HG03025 (cell line): Measurements from ENCODE around the gene SLC9A9.
"Not testable (repeated sequence)": the region's sequence is repeated elsewhere in the genome, so short reads cannot be mapped to it uniquely, and the experiment has no call there.

Source experiments
- ATAC-seq: cut with Tn5 transposase; IDR thresholded peaks from one replicate; pipeline ENCODE4 v1.9.1; 2021; ENCODE audit warnings: mild to moderate bottlenecking, moderate library complexity; ENCODE audit not compliant: unreplicated experiment, low FRiP score

The SLC9A9 gene

DNA sequence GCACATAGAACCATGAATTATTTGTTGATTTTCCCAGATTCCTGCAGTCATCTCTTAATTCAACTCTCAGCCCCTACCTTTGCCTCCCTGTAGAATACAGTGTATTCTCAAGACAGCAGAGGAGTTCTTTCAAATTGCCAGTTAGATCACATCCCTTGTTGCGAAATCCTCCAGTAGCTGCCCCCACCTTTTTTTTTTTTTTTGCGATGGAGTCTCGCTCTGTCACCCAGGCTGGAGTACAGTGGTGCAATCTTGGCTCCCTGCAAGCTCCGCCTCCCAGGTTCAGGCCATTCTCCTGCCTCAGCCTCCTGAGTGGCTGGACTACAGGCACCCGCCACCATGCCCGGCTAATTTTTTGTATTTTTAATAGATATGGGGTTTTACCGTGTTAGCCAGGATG, 417.0 kb downstream of the SLC9A9 start:
- ATAC-seq: not testable (repeated sequence)

DNA sequence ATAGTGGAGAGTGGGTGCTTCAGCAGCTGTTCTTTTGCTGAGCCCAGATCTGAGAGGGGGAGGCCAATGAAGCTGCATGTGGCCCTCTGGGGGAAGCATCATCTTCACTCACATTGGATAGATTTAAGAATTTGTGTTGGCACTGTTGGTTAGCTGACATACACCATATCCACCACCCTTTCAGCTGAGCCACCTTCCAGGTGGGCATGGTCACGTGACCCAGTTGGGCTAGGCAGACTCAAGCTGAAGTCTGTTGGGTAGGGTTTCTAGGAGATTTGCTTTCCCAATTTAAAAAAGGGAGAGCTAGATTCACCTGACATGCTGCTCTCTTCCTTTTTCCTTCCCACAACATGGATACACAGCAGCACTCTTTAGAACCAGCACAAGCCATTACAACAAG, 417.7 kb downstream of the SLC9A9 start:
- no peak for ATAC-seq

GRCh38 chr3:143429628-143430514, 418.4 kb downstream of the SLC9A9 start:
- ATAC-seq: peak; percentile 72

DNA sequence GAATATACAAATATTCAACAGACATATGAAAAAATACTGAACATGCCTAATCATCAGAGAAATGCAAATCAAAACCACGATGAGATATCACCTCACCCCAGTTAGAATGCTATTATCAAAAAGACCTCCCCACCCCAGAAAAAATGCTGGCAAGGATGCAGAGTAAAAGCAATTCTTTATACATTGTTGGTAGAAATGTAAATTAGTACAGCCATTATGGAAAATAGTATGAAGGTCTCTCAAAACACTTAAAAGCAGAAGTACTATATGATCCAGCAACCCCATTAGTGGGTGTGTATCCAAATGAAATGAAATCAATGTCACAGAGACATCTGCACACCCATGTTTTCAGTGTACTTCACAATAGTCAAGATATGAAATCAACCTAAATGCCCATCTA, 420.0 kb downstream of the SLC9A9 start:
- ATAC-seq: no peak

DNA sequence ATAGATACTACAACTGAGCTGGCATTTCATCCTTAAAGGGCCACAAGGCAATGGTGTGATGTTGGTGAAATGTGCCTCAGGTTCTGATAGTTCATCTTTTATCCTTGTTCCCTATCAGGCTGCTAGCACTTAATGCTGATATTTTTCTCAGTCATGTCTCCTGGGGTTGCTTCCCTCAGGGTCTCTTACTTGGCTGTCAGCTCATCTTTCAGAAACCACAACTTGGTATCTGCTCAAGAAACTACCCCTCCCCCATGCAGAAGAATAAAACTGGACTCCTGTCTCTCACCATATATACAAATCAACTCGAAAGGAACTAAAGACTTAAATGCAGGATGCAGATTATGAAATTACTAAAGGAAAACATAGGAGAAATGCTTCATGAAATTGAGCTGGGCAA, 420.6 kb downstream of the SLC9A9 start:
- ATAC-seq: no peak

DNA sequence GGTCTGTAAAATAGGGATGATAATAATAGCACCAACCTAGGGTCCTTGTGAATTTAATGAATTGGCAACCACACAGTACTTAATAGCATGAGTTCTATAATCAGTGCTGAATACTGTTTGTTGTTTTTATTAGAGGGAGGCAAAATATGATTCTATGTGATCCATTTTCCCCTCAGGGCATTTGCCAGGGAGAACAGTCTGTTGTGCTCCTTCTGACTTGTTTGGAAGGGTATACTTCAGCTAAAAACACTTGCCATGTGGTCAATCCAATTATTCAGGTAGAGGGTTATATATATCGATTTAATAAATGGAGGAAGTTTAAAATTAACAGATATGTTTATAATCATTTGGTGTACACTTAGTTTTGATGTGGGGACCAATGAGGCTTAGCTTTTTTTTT, 423.4 kb downstream of the SLC9A9 start:
- no peak for ATAC-seq

DNA sequence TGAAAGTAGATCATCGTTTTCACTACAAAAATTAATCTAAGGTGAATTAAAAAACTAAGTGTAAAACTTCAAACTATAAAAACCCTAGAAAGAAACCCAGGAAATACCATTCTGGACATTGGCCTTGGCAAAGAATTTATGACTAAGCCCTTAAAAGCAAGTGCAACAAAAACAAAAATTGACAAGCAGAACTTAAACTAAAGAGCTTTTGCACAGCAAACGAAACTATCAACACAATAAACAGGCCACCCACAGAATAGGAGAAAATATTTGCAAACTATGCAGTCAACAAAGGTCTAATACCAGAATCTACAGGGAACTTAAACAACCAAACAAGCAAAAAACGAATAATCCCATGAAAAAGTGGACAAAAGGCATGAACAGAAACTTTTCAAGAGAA, 426.7 kb downstream of the SLC9A9 start:
- no peak for ATAC-seq

DNA sequence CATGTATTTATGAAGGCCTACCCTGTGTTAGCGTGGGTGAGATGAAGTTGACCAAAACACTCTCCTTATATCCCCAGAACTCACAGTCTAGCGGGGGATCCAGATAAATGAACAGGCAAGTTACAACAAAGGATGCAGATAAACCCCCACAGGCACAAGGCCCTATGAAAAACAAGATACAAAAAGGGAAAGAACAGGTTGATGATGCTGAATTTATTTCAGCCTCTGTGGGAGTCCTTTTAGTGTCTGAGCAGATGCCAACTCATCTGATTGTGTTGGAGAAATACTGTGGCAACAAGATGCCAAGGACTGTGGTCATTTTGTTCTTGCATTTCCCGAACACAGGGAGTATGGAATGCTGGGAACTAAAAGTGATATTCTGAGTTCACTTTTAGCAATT, 428.7 kb downstream of the SLC9A9 start:
- ATAC-seq: no peak

DNA sequence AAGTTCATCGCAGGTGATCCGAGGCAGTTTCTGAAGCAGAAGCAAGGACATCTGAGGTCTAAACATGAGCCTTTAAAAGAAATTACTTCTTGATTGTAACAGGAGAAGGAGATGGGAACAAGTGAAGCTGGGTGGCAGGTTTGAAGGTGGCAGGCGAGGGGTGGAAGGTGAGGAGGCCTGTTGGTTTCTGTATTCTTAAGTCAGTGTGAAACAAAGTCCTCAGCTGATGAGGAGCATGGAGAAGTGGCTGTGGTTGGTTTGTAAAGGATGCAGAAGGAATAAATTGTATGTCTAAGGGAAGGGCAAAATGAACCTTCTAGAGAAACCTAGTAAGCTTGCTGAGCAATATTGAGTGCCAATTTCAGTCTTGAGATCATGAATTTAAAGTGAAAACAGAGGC, 429.9 kb downstream of the SLC9A9 start:
- ATAC-seq: no peak

DNA sequence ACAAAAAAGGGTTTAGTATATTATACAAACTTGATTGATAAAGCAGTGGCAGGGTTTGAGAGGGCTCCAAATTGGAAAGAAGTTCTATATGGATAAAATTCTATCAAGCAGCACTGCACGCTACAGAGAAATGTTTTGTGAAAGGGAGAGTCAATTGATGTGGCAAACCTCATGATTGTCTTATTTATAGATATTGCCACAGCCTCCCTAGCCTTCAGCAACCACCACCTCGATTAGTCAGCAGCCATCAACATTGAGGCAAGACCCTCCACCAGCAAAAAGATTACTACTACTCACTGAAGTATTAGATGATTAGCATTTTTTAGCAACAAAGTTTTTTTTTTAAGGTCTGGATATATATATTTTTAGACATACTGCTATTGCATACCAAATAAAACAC, 432.0 kb downstream of the SLC9A9 start:
- no peak for ATAC-seq

DNA sequence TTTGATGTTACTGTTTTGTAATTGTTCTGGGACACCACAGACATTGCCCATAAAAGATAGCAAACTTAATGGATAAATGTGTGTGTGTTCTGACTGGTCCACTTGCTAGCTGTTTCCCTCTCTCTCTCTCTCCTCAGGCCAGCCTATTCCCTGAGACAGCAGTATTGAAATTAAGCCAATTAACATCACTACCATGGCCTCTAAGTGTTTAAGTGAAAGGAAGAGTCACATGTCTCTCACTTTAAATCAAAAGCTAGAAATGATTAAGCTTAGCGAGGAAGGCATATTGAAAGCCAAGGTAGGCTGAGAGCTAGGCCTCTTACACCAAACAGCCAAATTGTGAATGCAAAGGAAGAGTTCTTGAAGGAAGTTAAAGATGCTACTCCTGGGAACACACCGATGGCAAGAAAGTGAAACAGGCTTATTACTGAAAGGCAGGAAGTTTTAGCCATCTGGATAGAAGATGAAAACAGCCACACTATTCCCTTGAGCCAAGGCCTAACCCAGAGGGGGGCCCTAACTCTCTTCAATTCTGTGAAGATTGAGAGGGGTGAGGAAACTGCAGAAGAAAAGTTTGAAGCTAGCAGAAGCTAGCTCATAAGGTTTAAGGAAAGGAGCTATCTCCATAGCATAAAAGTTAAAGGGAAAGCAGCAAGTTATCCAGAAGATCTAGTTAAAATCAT, 433.6 kb downstream of the SLC9A9 start:
- no peak for ATAC-seq

DNA sequence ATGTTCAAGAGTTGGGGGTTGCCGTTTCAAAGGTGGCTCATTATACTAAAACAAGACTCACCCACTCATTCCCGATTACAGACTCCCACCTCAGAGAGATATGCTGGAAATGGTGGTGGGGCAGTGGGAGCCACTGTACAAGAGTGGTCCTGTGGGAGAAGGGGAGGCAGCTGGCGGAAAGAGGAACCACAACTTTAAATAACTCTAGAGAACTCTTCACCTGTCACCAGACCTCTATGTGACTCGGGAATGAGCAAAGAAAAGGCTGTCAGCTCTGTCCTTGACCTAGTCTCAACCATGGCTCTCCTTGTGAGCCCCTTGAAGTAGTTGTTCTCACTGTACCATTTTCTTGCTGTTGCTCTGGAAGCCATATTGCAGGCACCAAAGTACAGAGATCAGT, 434.9 kb downstream of the SLC9A9 start:
- no peak for ATAC-seq

- no peak for ATAC-seq
These were observed 436.2 kb downstream of the SLC9A9 start for GRCh38 chr3:143412084-143412483.

- ATAC-seq: no peak
These were observed 438.0 kb downstream of the SLC9A9 start for GRCh38 chr3:143410259-143410658.

DNA sequence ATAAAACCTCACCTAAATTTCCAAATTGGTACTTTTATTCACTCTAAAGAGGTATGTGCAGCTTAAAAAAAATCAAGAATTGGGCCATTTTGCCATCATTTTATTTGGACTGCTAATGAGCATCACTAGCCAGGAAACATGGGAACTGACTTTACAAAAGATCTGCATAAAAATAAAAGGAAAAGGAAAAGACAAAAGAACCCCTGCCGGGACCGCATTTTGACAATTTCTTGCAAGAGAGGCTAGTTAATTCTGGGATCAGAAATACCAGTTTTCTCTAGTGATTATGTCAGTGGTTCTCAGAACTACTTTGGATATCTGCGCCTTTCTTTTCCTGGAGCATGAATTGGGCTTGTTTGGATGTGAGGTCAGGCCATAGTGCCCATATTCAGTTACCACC, 439.5 kb downstream of the SLC9A9 start:
- no peak for ATAC-seq

DNA sequence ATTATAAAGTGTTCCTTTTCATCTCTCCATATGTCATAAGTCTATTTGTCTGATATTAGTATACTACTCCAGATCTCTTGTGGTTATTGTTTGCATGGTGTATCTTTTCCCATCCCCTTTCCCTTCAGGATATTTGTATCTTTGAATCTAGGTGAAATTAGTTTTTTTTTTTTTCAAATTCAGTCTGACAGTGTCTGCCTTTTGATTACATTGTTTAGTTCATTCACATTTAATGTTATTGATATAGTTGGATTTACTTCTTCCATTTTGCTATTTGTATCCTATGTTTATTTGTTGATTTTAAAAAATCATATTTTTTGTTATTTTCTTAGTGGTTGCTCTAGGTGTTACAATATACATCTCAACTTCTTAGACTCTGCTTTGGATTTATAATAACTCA, 445.7 kb downstream of the SLC9A9 start:
- ATAC-seq: no peak

DNA sequence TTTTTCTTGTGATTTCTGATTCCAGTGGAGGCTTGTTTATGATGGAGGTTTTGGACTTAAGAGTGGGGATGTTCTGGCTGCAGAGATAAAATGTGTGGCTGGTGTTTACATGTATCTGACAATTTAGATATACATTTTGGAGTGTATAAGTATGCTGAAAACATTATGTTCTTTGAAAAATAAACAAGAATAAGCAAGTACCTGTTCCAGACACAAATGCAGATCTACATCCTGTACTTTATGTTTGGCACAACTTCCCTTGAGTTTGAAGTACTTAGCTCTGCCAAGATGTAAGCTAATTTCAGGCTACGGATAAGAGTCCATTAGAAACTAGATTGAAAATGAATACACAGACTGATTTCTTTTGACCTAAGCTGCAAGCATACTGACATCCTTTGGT, 451.5 kb downstream of the SLC9A9 start:
- ATAC-seq: no peak

- ATAC-seq: no peak
These were observed 458.9 kb downstream of the SLC9A9 start for GRCh38 chr3:143389388-143389787.

- no peak for ATAC-seq
These were observed 460.8 kb downstream of the SLC9A9 start for GRCh38 chr3:143387425-143387824.

- ATAC-seq: no peak
These were observed 464.2 kb downstream of the SLC9A9 start for GRCh38 chr3:143384076-143384475.

DNA sequence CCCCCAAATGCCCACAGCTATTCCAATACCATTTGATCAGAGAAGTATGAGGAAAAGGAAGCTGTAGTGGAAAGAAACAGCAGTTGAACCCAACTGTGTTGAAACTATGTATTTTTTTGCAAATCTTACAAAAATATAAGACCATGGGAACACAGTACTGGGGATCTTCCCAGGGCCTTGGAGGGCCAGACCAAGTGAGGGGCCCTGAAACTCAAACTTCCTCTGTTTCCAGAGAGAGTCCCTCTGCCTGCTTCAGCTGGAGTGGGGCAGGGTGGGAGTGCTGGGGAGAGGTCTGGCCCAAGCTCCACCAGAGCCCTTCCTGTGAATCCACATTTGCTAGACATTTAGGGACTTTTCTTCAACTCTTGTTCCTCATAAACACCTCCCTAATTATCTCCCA, 464.8 kb downstream of the SLC9A9 start:
- ATAC-seq: no peak

GRCh38 chr3:143382816-143383215, 465.5 kb downstream of the SLC9A9 start:
- ATAC-seq: no peak
